GM18909 (cell line): Measurements from ENCODE around the gene SUDS3.

Source experiments
- ATAC-seq: cut with Tn5 transposase; IDR thresholded peaks from one replicate; pipeline ENCODE4 v1.9.1; 2021; ENCODE audit warnings: mild to moderate bottlenecking; ENCODE audit not compliant: unreplicated experiment, poor library complexity

The SUDS3 gene

DNA sequence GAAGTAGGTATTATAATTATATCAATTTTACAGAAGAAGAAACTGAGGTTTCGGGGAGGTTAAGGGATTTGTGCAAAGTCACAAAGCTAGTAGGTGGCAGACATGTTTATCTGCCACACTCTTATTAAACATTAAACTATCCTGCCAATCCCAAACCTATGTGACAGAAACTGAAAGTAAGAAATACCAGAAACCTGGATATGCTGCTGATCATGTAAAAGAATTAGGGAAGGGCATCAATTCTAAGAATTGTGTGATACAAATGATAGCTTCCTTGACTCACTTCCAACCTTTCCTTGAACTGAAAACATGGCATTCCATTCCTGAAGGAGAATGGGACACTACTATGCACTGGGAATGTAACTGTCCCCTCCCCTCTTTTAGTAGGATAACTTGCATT is 20.5 kb upstream of the SUDS3 start:
- no peak for ATAC-seq

DNA sequence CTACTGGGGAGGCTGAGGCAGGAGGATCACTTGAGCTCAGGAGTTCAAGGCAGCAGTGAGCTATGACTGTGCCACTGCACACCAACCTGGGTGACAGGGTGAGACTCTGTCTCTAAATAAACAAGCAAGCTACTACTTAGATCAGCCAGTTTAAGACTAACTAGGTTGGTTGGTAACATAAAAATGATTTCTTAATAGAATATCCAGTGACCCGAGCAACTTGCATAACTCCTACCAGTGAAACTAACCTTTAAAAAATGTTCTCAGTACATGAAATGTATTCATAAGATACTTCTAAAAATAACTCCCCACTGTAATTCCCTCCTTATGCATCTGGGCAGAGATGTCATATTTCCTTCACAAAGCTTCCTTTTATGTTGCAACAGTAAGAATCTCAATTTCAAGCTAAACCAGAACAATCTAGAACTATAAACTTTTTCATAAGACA is 19.5 kb upstream of the SUDS3 start:
- ATAC-seq = peak; percentile 18

DNA sequence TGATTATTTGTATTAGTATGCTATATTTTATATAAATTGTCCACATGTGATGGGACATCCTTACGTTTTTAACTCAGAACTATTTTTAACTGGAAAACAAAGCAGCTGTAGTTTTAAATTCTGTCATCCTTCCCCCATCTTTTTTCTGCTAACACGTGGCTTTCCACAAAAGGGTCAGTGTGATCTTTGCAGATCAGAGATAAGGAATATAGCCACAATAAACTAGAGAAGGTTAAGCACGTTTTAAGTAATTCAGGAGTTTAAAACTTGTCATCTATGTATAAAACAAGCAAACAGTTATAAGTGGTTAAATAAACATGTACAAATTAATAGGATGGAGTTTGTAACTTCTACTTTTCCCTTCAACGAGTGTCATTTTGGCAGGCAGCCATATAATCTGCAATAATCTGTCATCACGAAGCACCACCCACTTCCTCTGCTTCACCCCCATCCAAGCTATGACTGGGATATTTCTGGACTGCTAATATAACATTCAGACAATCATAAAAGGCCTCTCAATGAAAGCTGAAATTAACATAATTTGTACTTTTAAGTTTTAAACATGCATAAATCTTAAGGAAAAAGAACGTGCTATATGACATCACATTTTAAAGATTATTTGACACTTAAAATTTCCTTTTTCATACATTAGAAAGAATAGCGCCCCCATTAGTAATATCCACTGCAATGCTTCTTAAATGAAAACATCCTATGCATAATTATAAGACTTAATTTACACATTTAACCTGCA is 18.9 kb upstream of the SUDS3 start:
- ATAC-seq = peak; percentile 56

DNA sequence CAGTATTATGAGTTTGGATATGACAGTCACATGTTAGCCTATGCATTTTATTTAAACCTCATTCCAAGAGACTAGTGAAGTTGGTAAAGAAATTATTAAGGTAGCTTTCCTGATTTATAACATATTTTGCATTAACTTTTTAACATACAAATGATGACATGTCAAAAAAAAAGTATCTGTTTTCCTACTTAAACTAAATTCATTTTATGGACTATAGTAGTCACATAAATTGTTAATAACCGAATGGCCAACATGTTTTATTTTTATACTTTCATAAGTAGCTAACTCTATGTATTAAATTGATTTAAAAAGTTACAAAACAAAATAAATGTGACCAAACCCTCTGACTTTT is 18.4 kb upstream of the SUDS3 start:
- ATAC-seq = no peak

DNA sequence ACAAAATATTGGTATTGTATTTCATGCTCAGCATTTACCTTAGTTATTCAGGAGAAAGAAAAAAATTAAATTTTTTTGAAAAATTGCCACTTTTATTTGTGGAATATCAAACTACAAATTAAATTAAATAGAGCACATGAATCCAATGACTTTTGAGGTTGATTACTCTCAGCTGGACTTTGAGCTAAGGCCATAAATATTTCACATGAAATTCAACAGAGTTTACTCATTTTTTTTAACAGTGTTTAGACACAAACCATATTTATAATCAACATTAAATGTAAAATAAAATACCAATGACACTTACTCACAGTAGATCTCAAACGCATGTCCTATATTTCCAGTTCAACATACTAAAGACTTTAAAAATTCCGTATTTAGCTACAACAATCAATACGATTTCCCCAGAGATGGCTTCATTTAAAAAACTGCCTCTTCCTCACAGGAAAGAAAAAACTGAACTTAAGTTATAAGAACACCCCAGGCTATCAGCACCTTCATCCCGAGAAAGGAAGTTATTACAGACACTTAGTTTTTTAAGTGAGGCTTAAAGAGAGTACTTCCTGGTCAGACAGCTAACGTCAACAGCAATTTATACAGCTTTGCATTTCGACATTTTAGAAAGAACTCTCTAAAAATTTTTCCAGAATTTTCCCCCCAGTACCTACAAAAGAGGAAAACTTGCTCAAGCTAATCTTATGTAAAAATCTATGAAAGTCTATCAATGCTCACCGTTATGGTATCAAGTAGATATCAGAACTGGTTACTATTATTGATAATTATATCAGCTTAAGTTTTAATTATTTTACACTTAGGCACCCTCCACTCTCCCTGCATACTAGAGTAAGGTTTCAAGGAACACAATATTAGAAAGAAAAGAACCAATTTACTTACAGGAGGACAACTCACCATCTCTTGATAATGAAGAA is 17.5 kb upstream of the SUDS3 start:
- no peak for ATAC-seq

DNA sequence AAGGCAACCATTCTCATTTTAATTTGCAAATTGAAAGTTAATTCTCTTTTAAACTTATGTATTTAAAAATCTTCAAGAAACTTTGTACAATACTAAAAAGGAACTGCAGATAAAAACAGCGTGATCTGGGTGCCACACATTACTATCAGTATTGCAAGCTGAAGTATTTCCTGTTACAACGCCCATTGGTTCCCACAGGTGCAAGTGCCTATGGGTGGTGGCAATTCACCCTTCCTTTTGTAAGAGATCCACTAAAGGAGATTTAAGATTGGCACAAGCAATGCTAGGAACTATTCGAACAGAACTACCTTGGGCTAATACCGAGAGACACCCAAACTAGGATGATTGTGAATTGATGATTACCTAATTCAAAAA is 16.8 kb upstream of the SUDS3 start:
- no peak for ATAC-seq

DNA sequence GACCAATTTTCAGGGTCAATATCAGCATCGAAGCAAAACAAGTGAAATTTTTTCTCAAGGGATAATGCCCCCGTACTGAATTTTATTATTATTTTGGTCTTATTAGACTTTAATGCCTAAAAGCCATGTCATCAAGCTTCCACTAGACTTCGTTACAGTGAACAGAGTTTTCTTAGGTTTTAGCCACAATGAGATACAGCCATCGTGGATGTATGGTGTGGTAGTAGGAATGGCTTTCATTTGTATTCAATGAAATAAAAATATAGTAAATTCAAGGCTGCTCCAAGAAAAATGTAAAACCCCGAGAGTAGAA is 15.3 kb upstream of the SUDS3 start:
- no peak for ATAC-seq

DNA sequence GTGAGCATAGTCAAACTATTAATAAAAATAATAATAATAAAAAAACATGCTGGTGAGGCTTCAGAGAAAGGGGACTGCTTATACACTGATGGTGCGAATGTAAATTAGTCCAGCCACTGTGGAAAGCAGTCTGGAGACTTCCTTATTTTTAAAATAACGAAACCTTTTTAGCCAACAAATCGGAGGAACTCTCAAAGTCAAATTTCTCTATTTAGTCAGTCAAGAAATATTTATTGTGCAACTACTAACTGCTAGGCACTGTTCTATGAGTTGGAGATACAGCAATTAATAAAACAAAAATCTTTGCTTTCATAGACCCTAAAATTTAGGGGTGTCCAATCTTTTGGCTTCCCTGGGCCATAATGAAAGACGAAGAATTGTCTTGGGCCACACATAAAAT is 14.5 kb upstream of the SUDS3 start:
- ATAC-seq = no peak

DNA sequence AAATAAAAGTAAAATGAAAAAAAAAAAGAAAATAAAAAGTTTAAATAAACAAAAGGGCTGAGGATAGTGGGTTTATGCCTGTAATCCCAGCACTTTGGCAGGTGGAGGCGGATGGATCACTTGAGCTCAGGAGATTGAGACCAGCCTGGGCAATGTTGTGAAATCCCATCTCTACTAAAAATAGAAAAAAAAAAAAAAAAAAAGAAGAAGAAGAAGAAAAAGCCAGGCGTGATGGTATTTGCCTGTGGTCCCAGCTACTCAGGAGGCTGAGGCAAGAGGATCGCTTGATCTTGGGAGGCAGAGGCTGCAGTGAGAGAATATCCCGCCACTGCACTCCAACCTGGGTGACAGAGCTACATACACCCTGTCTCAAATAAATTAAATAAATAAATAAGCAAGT is 7.5 kb upstream of the SUDS3 start:
- ATAC-seq = no peak

DNA sequence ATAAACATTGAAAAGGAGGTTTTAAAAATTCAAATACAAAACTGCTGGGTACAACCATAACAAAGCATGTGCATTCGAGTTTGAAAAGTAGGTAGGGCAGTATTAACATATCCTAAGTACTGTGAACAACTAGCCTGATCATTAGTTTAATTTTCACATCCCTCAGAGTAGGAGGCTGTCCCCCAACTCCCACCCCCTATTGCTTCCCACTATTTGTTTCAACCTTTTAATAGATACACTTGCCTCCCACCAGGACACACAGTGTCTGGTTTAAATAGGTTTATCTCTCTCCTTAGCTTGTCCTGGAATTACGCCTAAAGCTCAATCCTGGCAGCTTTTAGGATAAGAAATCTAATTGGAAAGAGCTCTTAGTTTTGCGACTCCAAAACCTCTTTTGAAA is 5.8 kb upstream of the SUDS3 start:
- ATAC-seq = no peak

DNA sequence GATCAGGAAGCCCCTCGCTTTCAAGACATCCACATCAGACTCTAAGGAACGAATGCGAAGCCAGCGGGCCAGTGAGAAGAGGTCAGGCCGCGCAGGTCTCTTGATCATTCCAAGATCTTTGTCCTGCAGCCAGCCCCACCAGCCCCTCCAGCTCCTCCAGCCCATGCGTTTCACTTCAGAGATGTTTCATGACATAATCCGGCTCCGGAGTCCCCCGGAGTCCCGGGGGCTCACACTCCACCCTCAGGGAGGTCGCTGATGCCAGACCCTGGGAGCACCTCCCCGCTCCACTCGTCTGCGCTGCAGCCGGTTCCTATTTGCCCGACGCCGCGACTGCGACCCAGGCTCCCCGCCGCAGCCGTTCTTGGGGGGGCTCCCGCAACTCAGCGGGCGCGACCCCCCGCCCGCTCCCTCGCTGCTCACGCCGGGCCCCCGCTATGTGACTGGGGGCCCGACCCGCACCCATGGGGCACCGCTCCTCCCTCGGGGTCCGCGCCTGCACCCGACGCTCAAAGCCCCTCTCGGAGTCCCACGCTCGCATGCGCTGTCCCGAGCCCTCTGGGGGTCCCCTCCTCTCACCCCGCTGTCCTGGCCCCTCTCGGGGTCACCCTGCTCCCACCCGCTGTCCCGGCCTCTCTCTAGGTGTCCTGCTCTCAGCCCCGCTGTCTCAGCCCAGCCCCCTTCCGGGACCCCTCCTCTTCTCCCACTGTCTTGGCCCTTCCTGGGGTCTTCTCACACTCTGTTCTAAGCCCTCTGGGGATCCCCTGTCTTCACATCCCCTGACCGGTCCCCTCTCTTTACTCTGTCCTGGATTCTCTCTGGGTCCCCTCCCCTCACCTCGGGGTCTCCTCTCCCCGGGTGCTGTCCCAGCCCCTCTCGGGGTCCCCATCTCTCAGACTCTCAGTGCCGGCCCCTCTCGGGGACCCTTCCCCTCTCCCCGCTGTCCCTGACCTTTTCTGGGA is 4.8 kb upstream of the SUDS3 start:
- no peak for ATAC-seq

DNA sequence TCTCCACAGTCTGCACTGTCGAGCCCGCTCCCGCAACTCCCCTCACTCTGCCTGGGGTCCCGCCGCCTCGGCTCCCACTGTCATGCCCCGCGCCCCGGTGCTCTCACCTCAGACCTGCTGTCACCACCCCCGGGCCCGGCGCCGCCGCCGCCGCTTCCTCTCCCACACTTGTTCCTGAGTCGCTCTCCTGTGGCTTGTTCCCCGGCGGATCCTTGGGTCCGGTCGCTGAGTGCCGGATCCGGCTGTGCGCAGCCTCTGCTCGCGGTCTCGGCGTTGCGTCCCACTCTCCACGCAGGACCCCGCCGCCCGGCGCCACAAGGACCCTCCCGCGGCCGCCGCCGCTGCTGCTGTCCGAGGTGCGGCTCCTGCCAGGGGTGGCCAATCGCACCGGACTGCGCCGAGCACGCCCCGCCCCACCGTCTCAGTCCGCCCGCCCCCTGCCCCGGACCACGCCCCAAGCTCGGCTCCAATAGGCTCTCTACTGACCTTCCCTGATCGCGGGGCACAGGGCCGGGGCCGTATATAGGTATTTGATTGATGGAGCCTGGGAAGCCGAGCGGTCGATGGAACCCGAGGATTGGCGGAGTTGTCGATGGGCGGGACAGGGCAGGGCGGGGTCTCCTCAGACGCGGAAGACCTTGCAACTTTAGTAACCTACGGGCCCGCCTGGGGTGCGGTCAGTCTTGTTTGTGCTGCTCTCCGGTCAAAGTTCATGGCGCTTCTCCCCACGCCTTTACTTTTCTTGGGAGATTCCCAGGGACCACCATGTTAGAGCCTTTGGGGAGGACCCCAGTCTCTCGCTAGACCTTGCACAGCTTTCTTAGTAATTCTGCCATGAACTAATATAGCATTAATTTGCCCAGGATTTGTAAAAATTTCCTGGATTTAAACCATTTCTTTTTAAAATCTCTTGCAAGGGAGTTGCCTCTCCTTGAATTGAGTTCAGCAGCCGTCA is 3.5 kb upstream of the SUDS3 start, which contains the start of gene TAOK3:
Gene TAOK3, minus strand, starts transcription at position 367 of the 955 bp plus-strand sequence. CDS start 117,340 bp downstream, outside the sequence.
- peak; percentile 79 for ATAC-seq

DNA sequence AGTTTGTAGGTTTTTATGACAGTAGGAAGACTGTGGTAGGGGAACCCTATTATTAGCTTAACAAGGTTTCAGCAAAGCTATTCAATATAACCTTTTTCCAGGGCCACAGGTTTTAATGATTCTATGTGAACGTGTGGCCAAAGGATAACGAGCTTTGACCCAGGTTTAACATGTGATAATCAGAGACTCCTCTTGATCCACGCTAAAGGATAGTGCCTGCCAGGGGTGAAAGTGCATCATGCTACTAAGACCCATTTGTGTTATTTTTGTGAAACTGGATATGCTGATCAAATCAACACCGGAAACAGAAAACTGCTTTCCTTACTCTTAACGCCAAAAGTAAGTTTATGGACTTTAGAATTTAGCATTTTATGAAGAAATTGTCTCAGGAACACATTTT is 2.7 kb upstream of the SUDS3 start:
- ATAC-seq = no peak

DNA sequence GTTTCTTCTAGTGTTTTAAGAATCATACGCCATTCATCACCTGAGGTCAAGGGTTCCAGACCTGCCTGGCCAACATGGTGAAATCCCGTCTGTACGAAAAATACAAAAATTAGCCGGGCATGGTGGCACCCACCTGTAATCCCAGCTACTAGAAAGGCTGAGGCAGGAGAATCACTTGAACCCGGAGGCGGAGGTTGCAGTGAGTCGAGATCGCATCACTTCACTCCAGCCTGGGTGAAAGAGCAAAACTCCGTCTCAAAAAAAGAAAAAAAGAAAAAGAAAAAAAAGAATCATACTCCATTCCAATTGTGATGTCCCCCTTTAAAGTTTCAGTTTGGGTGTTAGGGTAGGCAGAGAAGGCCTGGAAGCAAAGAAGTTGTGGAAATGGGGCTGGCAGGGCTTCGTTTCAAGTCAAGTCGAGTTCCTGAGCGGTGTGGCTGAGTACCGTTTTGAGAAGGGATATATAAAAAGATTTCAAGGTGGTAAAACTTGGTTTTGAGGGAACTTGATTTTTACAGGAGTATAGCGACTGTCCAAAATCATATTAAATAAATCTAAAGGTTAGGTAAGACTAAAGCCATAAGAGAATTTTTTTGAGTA is 2.1 kb upstream of the SUDS3 start:
- ATAC-seq = no peak

DNA sequence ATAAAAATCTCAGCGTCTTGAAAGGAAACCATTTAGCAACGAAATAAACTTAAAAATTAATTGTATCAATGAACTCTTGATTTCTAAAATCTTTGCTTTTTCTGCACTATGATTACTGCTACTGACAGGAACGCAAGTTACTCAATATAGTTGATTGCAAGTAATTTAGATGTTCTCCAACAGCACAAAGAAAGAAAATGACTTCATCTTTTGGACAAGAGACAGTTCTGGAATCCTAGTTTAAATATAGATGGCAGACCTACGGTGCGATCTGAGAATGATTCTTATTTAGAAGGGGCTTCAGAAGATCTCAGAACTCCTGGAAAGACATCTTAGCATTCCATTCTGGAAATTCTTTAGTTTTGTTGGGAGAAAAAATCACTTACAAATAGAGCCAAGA is 1.4 kb upstream of the SUDS3 start:
- no peak for ATAC-seq

DNA sequence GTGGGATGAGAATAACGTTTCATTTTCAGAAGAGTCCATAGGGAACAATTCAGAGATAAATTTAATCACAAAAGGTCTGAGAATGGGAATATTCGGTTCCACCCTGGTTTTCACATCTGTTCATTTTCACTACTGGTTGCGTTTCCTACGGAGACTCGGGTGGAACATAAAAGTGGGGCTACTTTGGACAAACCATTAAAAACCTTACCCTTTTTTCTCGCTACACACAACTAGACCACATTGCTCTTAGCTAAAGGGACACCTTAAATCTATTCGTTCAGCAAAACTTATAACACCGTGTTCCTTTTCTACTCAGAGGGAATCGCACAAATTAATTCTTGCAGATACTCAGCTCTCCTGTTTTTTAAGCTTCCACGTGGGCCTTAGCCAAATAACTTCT is 1.0 kb upstream of the SUDS3 start:
- ATAC-seq = no peak

DNA sequence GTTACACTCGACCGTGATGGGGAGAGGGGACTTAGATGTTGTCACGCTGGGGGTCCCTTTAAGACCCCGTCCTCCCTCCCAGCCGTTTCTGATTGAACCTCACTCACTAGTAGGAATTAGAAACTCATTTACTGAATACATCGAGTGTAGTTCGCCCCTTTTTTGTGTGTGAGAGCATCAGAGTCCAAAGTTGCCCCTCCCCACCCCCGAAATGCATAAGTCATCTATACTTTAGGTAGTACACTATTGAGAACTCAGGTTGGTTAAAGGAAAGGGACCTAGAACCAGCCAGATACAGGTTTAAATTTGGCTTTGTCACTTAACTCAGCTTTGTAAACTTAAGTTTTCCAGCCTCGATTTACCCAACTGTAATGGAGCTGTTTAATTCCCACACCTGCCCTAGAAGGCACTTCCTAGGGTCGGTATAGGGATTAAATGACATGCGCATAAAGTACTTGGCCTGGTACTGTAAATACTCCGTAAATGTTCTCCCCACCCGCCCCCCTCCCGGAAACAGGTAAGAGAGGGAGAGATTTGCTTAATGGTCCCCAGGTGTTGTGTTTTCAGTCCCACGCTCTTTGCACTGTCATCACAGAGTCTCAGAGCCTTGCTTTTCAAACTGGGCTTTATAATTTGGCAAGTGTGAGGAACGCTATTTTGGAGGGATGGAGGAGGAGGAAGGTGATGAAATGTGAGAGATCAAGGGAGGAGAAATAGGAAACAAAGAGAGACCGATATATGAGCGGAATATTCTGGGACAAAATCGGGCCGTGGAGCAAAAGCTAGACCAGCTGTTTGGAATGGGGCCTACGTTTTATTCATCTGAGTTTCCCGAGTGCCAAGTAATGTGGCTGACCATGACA is 897 bp downstream of the SUDS3 start:
- no peak for ATAC-seq

DNA sequence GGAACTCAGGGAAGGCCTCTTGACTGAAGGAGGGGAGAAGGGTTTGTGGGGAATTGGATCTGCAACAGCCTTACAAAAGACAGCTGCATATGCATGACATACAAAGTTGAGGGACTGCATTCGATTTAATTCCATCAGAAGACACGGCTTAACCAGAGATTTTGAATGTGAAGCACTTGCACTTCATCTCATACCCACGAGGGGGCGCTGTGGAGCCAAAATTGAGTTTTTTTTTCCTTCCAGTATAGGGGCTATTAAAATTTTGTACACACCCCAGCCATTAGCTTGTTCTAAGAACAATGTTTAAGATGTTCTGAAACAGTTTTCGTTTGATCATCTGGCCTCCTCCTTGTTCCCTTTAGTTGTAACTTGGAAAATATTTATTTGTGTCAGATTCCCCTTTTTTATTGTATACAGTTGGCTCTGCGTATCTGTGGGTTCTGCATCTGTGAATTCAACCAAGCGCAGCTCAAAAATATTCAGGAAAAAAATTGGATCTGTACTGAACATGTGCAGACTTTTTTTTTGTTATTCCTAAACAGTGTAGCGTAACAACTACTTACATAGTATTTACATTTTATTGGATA is 1.6 kb downstream of the SUDS3 start:
- no peak for ATAC-seq
